ENCODE data around the gene NPIPB12. TPM values are rescaled to one million over a fixed set of nuclear protein-coding genes. Genes with fewer than 3 reads are reported as not detected.
A peak's percentile ranks its signal among the peaks of the same experiment; 100 is the strongest.
"Not testable (repeated sequence)": the region's sequence is repeated elsewhere in the genome, so short reads cannot be mapped to it uniquely, and the experiment has no call there.

The NPIPB12 gene
- total and polyA plus RNA-seq, 9 of the 15 experiments (the other 6 are each of a cell fraction or from before 2014, with no cell fraction given) = 3.3 to 47.0 (median 23.6) TPM

DNA sequence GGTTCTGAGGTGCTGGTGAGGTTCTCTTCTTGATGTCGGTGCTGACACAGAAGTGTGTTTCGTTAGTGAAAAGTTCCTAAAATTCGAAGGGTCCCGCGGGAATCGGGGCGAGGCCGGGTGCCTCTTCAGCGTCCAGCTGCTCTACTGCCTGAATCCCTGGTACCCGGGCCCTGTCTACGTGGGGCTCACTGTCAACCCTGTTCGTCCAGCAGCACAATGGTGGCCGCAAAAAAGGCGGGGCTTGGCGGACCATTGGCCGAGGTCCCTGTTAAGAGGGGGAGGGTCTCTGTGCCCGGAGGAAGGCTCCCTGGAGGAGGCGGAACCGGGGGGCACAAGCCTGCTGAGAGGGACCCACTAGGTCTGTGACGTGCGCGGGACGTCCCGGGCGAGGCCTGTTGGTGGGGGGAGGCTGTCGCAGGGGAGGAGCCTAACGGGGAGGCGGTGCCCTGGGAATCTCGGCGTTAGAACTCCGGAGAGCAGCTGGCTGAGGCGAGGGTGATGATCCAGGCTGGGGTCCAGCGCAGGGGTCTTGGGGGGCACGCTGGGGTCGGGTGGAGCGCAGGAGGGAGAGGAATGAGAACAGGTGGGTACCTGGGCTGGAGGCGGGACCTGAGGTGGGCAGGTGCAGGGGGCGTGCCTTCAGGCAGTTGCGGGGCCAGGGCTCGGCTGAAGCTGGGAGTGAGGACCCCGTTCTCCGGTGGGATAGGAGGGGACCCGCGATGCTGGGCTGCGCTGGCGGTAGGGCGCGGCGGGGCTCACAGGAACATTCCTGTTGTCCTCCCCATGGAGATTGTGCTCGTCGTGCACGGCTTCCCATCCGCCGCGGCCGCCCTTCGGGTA is 40.0 kb downstream of the NPIPB12 start:
- H4K20me1 ChIP-seq (replicated peaks; ENCODE audit: control insufficient read depth, insufficient read depth, low read length); H3K4me2 ChIP-seq (ENCODE audit: insufficient read depth, low read length); intact Hi-C loops (cut with micrococcal nuclease); H3K9ac ChIP-seq (ENCODE audit: insufficient read depth in 1 of 2, low read depth in 2 of 2, low read length in 2 of 2); H3K79me2 ChIP-seq (ENCODE audit: control insufficient read depth, insufficient read depth, low read length); H3K4me1 ChIP-seq (replicated peaks in 1 of 2; ENCODE audit: control insufficient read depth in 2 of 2, insufficient read depth in 2 of 2, low read length in 2 of 2); DNase-seq (ENCODE audit: extremely low read depth in 1 of 4, low spot score in 3 of 4); H3K4me3 ChIP-seq; H3K36me3 ChIP-seq (ENCODE audit: control insufficient read depth, insufficient read depth, low read length); H2AFZ ChIP-seq (ENCODE audit: low read depth, low read length); BruUV-seq (replicated peaks); POLR2A ChIA-PET; H3K9me1 ChIP-seq (ENCODE audit: control insufficient read depth, insufficient read depth, low read length); H3K9me3 ChIP-seq (replicated peaks; ENCODE audit: control insufficient read depth, insufficient read depth, low read depth, low read length); CTCF ChIA-PET (ENCODE audit: low intra/inter-chr PET ratio); H3K27me3 ChIP-seq (ENCODE audit: control insufficient read depth in 2 of 2, insufficient read depth in 2 of 2, low read length in 2 of 2); FAIRE-seq; H3K27ac ChIP-seq (ENCODE audit: extremely low read depth, low read depth, low read length): not testable (repeated sequence)
- in situ Hi-C loops (cut with MboI) = loop anchor here (25.0 kb wide), 3 partner anchors 671 to 1171 kb away; partner anchors contain the start of genes CD2BP2, MYL11 and TBC1D10B
- peak; percentile 76 for ATAC-seq
- no CpG with 5 or more reads among the region's 57 CpGs for WGBS (ENCODE audit: insufficient coverage, low coverage, missing lambda C conversion rate)

DNA sequence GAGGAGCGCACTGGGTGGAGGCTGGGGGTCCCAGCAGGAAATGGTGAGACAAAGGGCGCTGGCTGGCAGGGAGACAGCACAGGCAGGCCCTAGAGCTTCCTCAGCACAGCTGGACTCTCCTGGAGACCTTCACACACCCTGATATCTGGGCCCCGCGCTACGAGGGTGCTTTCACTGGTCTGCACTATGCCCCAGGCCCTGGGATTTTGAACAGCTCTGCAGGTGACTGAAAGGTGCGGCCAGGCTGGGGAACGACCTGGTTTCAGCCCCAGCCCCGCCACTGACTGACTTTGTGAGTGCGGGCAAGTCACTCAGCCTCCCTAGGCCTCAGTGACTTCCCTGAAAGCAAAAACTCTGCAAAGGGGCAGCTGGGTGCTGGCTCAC is 45.6 kb downstream of the NPIPB12 start:
- POLR2A ChIA-PET; DNase-seq (ENCODE audit: extremely low read depth in 1 of 4, low spot score in 3 of 4); H3K4me1 ChIP-seq (replicated peaks in 1 of 2; ENCODE audit: control insufficient read depth in 2 of 2, insufficient read depth in 2 of 2, low read length in 2 of 2); H4K20me1 ChIP-seq (replicated peaks; ENCODE audit: control insufficient read depth, insufficient read depth, low read length); H3K79me2 ChIP-seq (ENCODE audit: control insufficient read depth, insufficient read depth, low read length); H3K27ac ChIP-seq (ENCODE audit: extremely low read depth, low read depth, low read length); H3K9me1 ChIP-seq (ENCODE audit: control insufficient read depth, insufficient read depth, low read length); FAIRE-seq; H3K27me3 ChIP-seq (ENCODE audit: control insufficient read depth in 2 of 2, insufficient read depth in 2 of 2, low read length in 2 of 2); H3K4me2 ChIP-seq (ENCODE audit: insufficient read depth, low read length); H2AFZ ChIP-seq (ENCODE audit: low read depth, low read length); intact Hi-C loops (cut with micrococcal nuclease); CTCF ChIA-PET (ENCODE audit: low intra/inter-chr PET ratio); H3K4me3 ChIP-seq; H3K9me3 ChIP-seq (replicated peaks; ENCODE audit: control insufficient read depth, insufficient read depth, low read depth, low read length); H3K36me3 ChIP-seq (ENCODE audit: control insufficient read depth, insufficient read depth, low read length); H3K9ac ChIP-seq (ENCODE audit: insufficient read depth in 1 of 2, low read depth in 2 of 2, low read length in 2 of 2); BruUV-seq (replicated peaks): not testable (repeated sequence)
- peak; percentile 24 for ATAC-seq
- in situ Hi-C loops (cut with MboI) = loop anchor here (25.0 kb wide), 3 partner anchors 677 to 1177 kb away; partner anchors contain the start of genes CD2BP2, MYL11 and TBC1D10B
- no CpG with 5 or more reads among the region's 9 CpGs for WGBS (ENCODE audit: insufficient coverage, low coverage, missing lambda C conversion rate)

DNA sequence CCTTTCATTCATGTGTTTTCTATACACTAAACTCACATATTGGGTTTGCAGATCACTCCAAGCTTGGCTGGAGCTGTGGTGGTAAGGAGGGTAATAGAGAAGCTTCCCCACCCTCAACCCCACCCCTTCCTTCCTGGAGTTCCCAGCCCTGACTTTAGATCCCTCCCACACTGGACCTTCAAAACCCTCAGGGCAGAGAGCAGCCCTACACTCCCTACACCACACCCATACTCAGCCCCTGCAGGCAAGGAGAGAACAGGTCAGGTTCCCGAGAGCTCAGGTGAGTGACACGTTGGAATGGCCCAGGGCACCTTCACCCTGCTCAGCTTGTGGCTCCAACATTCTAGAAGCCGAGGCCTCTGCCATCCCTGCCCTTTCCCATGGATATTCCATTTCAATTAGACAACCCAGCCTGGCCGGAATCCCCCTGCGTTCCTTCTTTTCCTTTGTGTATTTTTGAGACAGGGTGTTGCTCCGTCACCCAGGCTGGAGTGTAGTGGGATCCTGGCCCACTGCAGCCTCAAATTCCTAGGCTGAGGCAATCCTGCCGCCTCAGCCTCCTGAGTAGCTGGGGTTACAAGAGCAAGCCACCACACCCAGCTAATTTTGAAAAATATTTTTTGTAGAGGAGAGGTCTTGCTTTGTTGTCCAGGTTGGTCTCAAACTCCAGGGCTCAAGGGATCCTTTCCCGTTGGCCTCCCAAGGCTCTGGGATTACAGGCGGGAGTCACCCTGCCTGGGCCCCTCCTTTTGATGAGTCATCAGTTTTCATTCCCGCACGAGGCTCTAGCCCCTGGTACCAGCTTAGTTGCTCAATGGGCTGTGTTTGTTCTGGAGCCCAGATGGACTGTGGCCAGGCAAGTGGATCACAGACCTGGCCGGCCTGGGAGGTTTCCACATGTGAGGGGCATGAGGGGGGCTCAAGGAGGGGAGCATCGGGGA is 46.2 kb downstream of the NPIPB12 start, which contains the start of gene SULT1A4:
Gene SULT1A4, plus strand, starts transcription at position 208 of the 941 bp plus-strand sequence. CDS start 1,473 bp downstream, outside the sequence.
- H3K4me1 ChIP-seq (replicated peaks in 1 of 2; ENCODE audit: control insufficient read depth in 2 of 2, insufficient read depth in 2 of 2, low read length in 2 of 2); H3K9me1 ChIP-seq (ENCODE audit: control insufficient read depth, insufficient read depth, low read length); H3K4me2 ChIP-seq (ENCODE audit: insufficient read depth, low read length); DNase-seq (ENCODE audit: extremely low read depth in 1 of 4, low spot score in 3 of 4); H2AFZ ChIP-seq (ENCODE audit: low read depth, low read length); H3K9me3 ChIP-seq (replicated peaks; ENCODE audit: control insufficient read depth, insufficient read depth, low read depth, low read length); intact Hi-C loops (cut with micrococcal nuclease); H3K27me3 ChIP-seq (ENCODE audit: control insufficient read depth in 2 of 2, insufficient read depth in 2 of 2, low read length in 2 of 2); BruUV-seq (replicated peaks); H3K9ac ChIP-seq (ENCODE audit: insufficient read depth in 1 of 2, low read depth in 2 of 2, low read length in 2 of 2); H3K27ac ChIP-seq (ENCODE audit: extremely low read depth, low read depth, low read length); POLR2A ChIA-PET; H3K4me3 ChIP-seq; H3K36me3 ChIP-seq (ENCODE audit: control insufficient read depth, insufficient read depth, low read length); CTCF ChIA-PET (ENCODE audit: low intra/inter-chr PET ratio); H3K79me2 ChIP-seq (ENCODE audit: control insufficient read depth, insufficient read depth, low read length); H4K20me1 ChIP-seq (replicated peaks; ENCODE audit: control insufficient read depth, insufficient read depth, low read length): not testable (repeated sequence)
- in situ Hi-C loops (cut with MboI) = loop anchor here (25.0 kb wide), 3 partner anchors 677 to 1177 kb away; partner anchors contain the start of genes CD2BP2, MYL11 and TBC1D10B
- ATAC-seq (peak; percentile 80), FAIRE-seq (peak; percentile 91)
- no CpG with 5 or more reads among the region's 13 CpGs for WGBS (ENCODE audit: insufficient coverage, low coverage, missing lambda C conversion rate)

Measured in K562 (cell line).